RWPE1 (cell line): ENCODE data around the gene SYNGAP1.

Experiments
- CTCF ChIA-PET: fragments of 350-600 bp; sonication (Branson Sonifier 250); formaldehyde crosslinking; extraction: SDS; loops from one replicate; lab custom pipeline; 2021; lab: Yijun Ruan, JAX
- POLR2A ChIA-PET: fragments of 400-600 bp; formaldehyde crosslinking; extraction: SDS; loops from one replicate; lab custom pipeline; 2020; ENCODE audit warnings: antibody characterized with exemption; ENCODE audit not compliant: low non-redundant PET; lab: Yijun Ruan, JAX
- DNase-seq: peaks from one replicate; pipeline ENCODE4 v3.0.0; 2012; ENCODE audit warnings: low spot score
- H3K27ac ChIP-seq: fragments of 450-650 bp; 2 replicates; pipeline ENCODE4 v1.5.1; 2017
- CTCF ChIP-seq: fragments of 450-650 bp; conservative IDR thresholded peaks from 2 replicates; pipeline ENCODE4 v1.5.1; 2017; ENCODE audit warnings: low read depth, mild to moderate bottlenecking

The SYNGAP1 gene

GRCh38 chr6:33443619-33444504 lies 24.0 kb downstream of the SYNGAP1 start:
- TF ChIP-seq CTCF, result no peak
- no peak overlapping the region for H3K27ac ChIP-seq
- POLR2A ChIA-PET, result interaction anchor here (0.9 kb wide), 1 partner anchor 123 kb away, joined by 8 read pairs; no protein-coding TSS in a partner anchor
- CTCF ChIA-PET, result no interaction called here
- no peak for DNase-seq

- no peak for TF ChIP-seq CTCF
- DNase-seq, result no peak
- no peak overlapping the region for H3K27ac ChIP-seq
- POLR2A ChIA-PET, result interaction anchor here (1.3 kb wide), 1 partner anchor 10 kb away, joined by 3 read pairs; the partner anchor contains the start of gene ZBTB9
- CTCF ChIA-PET, result no interaction called here
Observed at GRCh38 chr6:33445119-33445603, 25.3 kb downstream of the SYNGAP1 start.

GRCh38 chr6:33446356-33446755 lies 26.5 kb downstream of the SYNGAP1 start:
- CTCF ChIA-PET, result no interaction called here
- POLR2A ChIA-PET, result no interaction called here
- H3K27ac ChIP-seq, result no peak overlapping the region
- TF ChIP-seq CTCF, result no peak
- no peak for DNase-seq

- no peak for DNase-seq
- CTCF ChIA-PET, result interaction anchor here (0.6 kb wide), 3 partner anchors 8 to 200 kb away, joined by 3 read pairs; no protein-coding TSS in a partner anchor
- POLR2A ChIA-PET, result no interaction called here
- H3K27ac ChIP-seq, result no peak overlapping the region
- TF ChIP-seq CTCF, result no peak
Observed at GRCh38 chr6:33450434-33450833, 30.6 kb downstream of the SYNGAP1 start.

- no peak for TF ChIP-seq CTCF
- ChIA-PET POLR2A (no interaction called here), CTCF (no interaction called here)
- H3K27ac ChIP-seq, result peak overlapping the region; percentile 41
- no peak for DNase-seq
Observed at GRCh38 chr6:33451606-33452005, 31.7 kb downstream of the SYNGAP1 start.

GRCh38 chr6:33452496-33452895 lies 32.6 kb downstream of the SYNGAP1 start:
- no peak for DNase-seq
- H3K27ac ChIP-seq, result peak overlapping the region; percentile 77

More at GRCh38 chr6:33452496-33452895, 32.6 kb downstream of the SYNGAP1 start:
- TF ChIP-seq CTCF, result no peak
- ChIA-PET POLR2A (interaction anchor here (0.5 to 0.6 kb wide), 3 partner anchors 161 to 949 kb away, joined by 3 to 5 read pairs (median 4); no protein-coding TSS in a partner anchor), CTCF (no interaction called here)
